SH-SY5Y (cell line): Measurements from ENCODE around the gene KATNB1.

Experiments used
- GATA2 ChIP-seq: IDR thresholded peaks from 2 replicates; pipeline ENCODE4 v1.6.1; 2011; ENCODE audit warnings: mild to moderate bottlenecking, low read depth, low read length
- GATA3 ChIP-seq: IDR thresholded peaks from 2 replicates; pipeline ENCODE4 v1.6.1; 2011; ENCODE audit warnings: low read depth, mild to moderate bottlenecking, low read length, moderate library complexity

DNA sequence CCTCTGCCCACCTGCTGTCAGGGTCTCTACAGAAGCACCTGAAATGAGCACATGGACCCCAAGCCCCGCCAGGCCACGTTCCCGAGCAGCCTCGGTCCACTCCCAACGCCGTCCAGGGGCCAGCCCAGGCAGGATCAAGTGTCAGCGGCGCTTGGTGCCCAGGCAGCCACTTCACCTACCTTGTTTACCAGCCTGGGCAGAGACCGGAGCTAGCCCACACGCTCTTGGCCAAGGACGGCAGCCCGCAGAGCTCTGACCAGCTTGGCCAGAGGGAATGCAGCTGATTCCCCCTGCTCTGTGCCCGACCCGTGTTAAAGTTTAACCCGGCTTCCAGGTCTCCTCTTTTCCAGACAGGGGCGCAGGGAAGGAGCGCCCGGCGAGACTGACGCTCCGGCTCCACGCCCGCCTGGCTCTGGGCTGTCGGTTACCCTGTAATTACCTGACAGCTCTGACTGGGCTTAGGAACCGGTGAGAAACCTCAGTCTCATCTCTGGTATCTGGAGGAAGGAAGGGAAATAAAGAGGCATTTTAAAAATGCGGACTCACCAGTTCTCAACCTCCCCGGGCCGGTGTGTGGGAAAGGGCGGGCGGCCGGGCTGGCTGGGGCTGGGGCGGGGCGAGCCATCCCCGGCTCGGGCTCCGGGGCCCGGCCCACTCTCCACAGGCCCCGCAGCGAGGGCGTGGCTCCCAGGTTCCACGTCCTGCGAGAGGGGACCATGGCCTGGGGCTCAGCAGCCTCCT, 62.1 kb downstream of the KATNB1 start:
- TF ChIP-seq GATA3 (no peak), GATA2 (no peak)
